ENCODE data around the gene SSR2.

DNA sequence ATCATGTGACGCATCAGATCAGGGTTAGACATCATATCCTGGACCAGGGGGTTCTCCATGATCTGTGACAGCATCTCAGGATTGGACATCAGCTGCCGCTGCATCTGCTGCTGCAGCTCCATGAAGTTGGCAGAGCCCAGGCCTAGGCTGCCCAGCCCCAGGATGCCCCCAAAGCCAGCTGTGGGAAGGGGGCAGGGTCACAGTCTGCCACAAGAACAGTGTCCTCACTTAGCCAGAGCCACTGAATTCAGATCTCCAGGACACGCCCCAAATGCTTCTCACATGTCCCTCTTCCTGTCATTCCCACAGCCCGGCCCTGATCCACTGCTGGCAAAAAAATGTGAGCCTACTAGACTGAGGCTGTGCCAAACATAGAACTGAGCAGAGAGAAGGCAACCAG, 29.6 kb upstream of the SSR2 start:
- TF ChIP-seq TAF1 (IDR thresholded peaks at IDR 0.05; ENCODE audit: borderline replicate concordance, low read depth, low read length) (no peak), EZH2phosphoT487 (IDR thresholded peaks at IDR 0.05; ENCODE audit: borderline replicate concordance, low read depth) (no peak), RAD21 (IDR thresholded peaks at IDR 0.05; ENCODE audit: low read length) (no peak), MEF2A (IDR thresholded peaks at IDR 0.05; ENCODE audit: borderline replicate concordance, low read depth) (no peak), JUND (IDR thresholded peaks at IDR 0.05) (no peak), EP300 (IDR thresholded peaks at IDR 0.05; ENCODE audit: borderline replicate concordance in 1 of 2, low read depth in 1 of 2, low read length in 1 of 2) (no peak)
- TF ChIP-seq, protein P1, sequence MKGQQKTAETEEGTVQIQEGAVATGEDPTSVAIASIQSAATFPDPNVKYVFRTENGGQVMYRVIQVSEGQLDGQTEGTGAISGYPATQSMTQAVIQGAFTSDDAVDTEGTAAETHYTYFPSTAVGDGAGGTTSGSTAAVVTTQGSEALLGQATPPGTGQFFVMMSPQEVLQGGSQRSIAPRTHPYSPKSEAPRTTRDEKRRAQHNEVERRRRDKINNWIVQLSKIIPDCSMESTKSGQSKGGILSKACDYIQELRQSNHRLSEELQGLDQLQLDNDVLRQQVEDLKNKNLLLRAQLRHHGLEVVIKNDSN (IDR thresholded peaks at IDR 0.05; ENCODE audit: borderline replicate concordance, low read depth) = no peak
- TF ChIP-seq, protein P2, sequence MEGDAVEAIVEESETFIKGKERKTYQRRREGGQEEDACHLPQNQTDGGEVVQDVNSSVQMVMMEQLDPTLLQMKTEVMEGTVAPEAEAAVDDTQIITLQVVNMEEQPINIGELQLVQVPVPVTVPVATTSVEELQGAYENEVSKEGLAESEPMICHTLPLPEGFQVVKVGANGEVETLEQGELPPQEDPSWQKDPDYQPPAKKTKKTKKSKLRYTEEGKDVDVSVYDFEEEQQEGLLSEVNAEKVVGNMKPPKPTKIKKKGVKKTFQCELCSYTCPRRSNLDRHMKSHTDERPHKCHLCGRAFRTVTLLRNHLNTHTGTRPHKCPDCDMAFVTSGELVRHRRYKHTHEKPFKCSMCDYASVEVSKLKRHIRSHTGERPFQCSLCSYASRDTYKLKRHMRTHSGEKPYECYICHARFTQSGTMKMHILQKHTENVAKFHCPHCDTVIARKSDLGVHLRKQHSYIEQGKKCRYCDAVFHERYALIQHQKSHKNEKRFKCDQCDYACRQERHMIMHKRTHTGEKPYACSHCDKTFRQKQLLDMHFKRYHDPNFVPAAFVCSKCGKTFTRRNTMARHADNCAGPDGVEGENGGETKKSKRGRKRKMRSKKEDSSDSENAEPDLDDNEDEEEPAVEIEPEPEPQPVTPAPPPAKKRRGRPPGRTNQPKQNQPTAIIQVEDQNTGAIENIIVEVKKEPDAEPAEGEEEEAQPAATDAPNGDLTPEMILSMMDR (IDR thresholded peaks at IDR 0.05) = no peak
